Osteoblast (primary cell): ENCODE measurements around the gene DNAJA3. TPM values are rescaled to one million over a fixed set of nuclear protein-coding genes. Genes with fewer than 3 reads are reported as not detected.

ENCODE experiments used
- DNase-seq: peaks from one replicate; pipeline ENCODE4 v3.0.0; 2011; ENCODE audit warnings: low spot score, mixed read lengths; ENCODE audit not compliant: insufficient read length; ENCODE audit errors: missing footprints
- H2AFZ ChIP-seq: 2 replicates; pipeline ENCODE4 v1.6.0; 2011; ENCODE audit warnings: mild to moderate bottlenecking, low read length
- H3K27ac ChIP-seq: 2 replicates; pipeline ENCODE4 v1.5.1; 2011; ENCODE audit warnings: mild to moderate bottlenecking, low read depth, low read length, moderate library complexity
- H3K27me3 ChIP-seq: 2 replicates; pipeline ENCODE4 v1.6.0; 2012; ENCODE audit warnings: mild to moderate bottlenecking, control low read depth, inconsistent platforms, low read length, moderate library complexity; ENCODE audit not compliant: insufficient read depth
- H3K36me3 ChIP-seq: 2 replicates; pipeline ENCODE4 v1.5.1; 2011; ENCODE audit warnings: mild to moderate bottlenecking, low read length, control low read depth, moderate library complexity; ENCODE audit not compliant: insufficient read depth
- H3K4me1 ChIP-seq: 2 replicates; pipeline ENCODE4 v1.5.1; 2011; ENCODE audit warnings: mild to moderate bottlenecking, low read length, control low read depth, moderate library complexity; ENCODE audit not compliant: insufficient read depth
- H3K4me2 ChIP-seq: 2 replicates; pipeline ENCODE4 v1.6.0; 2011; ENCODE audit warnings: mild to moderate bottlenecking, low read length; ENCODE audit not compliant: insufficient read depth
- H3K4me3 ChIP-seq: fragments of 200-600 bp; sonication (generic); 3 replicates; pipeline ENCODE4 v1.5.1; 2012; ENCODE audit warnings: mild to moderate bottlenecking, low read length, inconsistent platforms; ENCODE audit not compliant: insufficient read depth
- H3K79me2 ChIP-seq: 2 replicates; pipeline ENCODE4 v1.6.0; 2012; ENCODE audit warnings: mild to moderate bottlenecking, low read length, control low read depth, inconsistent platforms; ENCODE audit not compliant: insufficient read depth
- H3K9me3 ChIP-seq: 2 replicates; pipeline ENCODE4 v1.5.1; 2011; ENCODE audit warnings: low read depth, low read length, control low read depth
- H4K20me1 ChIP-seq: 2 replicates; pipeline ENCODE4 v1.6.0; 2012; ENCODE audit warnings: mild to moderate bottlenecking, low read length, control low read depth; ENCODE audit not compliant: insufficient read depth
- total RNA-seq: library from RNA; depleted of rRNA; stranded (reverse); fragments of >200 nt; gene quantifications from 2 replicates; pipeline ENCODE4 v1.2.3, GENCODE V29; 2012
- TF ChIP-seq, protein P1 (sequence below): IDR thresholded peaks from 2 replicates; pipeline ENCODE4 v1.5.1; 2011; ENCODE audit warnings: mild to moderate bottlenecking, low read depth, low read length, moderate library complexity; ENCODE audit errors: extremely low read depth

Gene DNAJA3
- total RNA-seq, 1 donor, result 30.0 TPM

DNA sequence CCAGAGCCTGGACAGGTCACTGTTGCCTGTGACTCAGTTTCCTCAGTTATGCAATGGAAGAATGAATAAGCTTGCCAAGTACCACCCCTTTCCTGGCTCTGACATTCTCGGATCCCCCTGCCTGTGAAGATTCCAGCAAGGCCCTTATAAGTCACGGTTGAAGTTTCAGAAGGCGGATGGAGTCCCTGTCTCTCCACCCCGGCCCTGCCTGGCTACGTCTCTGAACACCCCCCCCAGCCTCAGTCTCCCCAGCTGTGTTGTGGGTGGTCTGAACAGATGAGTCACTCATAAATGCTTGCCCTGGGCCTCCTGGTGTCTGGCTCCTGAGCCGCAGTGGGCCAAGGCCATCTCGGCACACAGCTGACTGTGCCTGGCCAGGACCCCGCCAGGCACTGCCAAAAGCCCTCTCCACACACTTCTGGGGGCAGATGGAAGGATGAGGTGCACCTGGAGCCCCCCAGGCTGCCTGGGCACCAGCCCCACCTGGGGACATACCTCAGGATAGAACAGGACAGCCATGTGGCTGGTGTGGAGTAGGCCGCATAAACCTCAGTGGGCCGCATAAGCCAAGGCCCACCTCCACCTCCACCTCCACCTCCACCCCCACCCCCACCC is 38.6 kb upstream of the DNAJA3 start:
- TF ChIP-seq, protein P1, sequence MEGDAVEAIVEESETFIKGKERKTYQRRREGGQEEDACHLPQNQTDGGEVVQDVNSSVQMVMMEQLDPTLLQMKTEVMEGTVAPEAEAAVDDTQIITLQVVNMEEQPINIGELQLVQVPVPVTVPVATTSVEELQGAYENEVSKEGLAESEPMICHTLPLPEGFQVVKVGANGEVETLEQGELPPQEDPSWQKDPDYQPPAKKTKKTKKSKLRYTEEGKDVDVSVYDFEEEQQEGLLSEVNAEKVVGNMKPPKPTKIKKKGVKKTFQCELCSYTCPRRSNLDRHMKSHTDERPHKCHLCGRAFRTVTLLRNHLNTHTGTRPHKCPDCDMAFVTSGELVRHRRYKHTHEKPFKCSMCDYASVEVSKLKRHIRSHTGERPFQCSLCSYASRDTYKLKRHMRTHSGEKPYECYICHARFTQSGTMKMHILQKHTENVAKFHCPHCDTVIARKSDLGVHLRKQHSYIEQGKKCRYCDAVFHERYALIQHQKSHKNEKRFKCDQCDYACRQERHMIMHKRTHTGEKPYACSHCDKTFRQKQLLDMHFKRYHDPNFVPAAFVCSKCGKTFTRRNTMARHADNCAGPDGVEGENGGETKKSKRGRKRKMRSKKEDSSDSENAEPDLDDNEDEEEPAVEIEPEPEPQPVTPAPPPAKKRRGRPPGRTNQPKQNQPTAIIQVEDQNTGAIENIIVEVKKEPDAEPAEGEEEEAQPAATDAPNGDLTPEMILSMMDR, result no peak
- no peaks in the 10 kb centered on the region for H3K9me3 ChIP-seq
- no peak overlapping the region for H3K4me2 ChIP-seq
- H3K27ac ChIP-seq, result peak overlapping the region; percentile 71
- peak; percentile 94 for DNase-seq
- peaks cover 51% of the 10 kb centered on the region for H3K4me1 ChIP-seq
- no peak overlapping the region for H3K4me3 ChIP-seq
- H3K36me3 ChIP-seq, result peaks cover 20% of the 10 kb centered on the region
- no peaks in the 10 kb centered on the region for H3K27me3 ChIP-seq
- H3K79me2 ChIP-seq, result peaks cover 16% of the 10 kb centered on the region
- H2AFZ ChIP-seq, result no peak overlapping the region
- H4K20me1 ChIP-seq, result peaks cover 41% of the 10 kb centered on the region

DNA sequence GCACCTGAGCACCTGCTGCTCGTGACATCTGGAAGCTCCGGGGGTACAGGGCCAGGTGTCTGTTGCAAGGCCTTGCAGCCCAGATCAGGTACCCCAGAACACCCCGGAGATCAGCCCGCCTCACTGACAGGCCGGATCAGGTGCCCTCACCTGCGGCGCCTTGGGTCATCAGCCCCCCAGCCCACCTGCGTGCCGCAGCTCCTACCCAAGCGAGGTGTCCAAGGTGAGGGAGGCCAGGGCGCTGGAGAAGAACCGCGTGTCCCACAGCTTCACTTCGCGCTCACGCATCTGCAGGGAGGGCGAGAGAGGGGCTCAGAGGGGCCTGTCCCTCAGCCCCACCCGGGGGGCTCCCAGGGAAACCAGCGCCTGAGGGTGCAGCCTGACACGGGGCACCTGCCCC is 37.9 kb upstream of the DNAJA3 start:
- H3K27ac ChIP-seq, result peak overlapping the region; percentile 15
- no peak overlapping the region for H3K4me2 ChIP-seq
- H3K36me3 ChIP-seq, result peaks cover 13% of the 10 kb centered on the region
- H4K20me1 ChIP-seq, result peaks cover 34% of the 10 kb centered on the region
- H3K9me3 ChIP-seq, result no peaks in the 10 kb centered on the region
- TF ChIP-seq, protein P1, result no peak
- no peaks in the 10 kb centered on the region for H3K27me3 ChIP-seq
- H3K4me3 ChIP-seq, result no peak overlapping the region
- H3K4me1 ChIP-seq, result peaks cover 56% of the 10 kb centered on the region
- DNase-seq, result no peak
- peaks cover 9% of the 10 kb centered on the region for H3K79me2 ChIP-seq
- H2AFZ ChIP-seq, result no peak overlapping the region

DNA sequence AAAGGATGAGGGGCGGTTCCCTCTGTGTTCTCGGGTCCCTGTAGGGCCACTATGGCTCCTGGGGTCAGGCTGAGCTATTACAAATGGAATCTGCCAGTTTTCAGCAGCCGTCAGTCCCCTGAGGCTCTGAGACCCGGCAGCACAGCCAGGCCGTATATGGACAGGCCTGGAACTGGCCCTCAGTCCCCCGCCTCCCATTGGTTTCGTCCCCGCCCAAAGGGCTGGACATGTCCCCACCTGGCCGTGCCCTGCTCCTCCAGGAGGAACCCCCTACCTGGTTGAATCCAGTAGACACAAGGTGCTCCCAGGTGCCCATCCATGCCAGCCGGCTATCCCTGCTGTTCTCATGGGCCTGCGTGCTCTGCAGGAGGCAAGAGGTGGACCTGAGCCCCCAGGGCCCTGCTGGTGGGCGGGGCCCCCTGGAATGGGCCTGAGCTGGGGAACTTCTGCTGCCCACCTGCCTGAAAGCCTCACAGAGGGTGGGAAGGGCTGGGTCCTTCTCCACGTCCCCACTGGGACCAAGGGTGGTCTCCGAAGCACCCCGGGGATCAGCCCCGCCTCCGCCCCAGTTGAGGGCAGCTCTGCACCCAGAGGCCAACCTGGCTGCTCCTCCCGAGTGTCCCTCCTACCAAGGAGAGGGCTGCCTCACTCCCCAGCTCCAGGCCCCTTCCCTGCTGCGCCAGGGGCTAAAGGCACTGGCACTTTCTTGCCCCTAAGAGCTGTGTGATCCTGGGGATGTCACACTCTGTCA is 37.2 kb upstream of the DNAJA3 start:
- Histone ChIP-seq H3K4me2 (no peak overlapping the region), H3K27me3 (no peaks in the 10 kb centered on the region), H3K4me3 (no peak overlapping the region), H3K27ac (no peak overlapping the region), H4K20me1 (peaks cover 28% of the 10 kb centered on the region), H3K36me3 (peaks cover 6% of the 10 kb centered on the region), H3K79me2 (peaks cover 5% of the 10 kb centered on the region), H3K4me1 (peaks cover 58% of the 10 kb centered on the region), H2AFZ (no peak overlapping the region), H3K9me3 (no peaks in the 10 kb centered on the region)
- DNase-seq, result peak; percentile 97
- TF ChIP-seq, protein P1, result no peak
